ENCODE data around the gene SLIT1. TPM values are rescaled to one million over a fixed set of nuclear protein-coding genes. Genes with fewer than 3 reads are reported as not detected.

SLIT1 gene
- total RNA-seq, 4 donors from 2014 or later: 0.28 to 1.7 TPM; not detected in 2

- H3K4me1 ChIP-seq: no peaks in the 10 kb centered on the region
- H3K9me3 ChIP-seq: no peaks in the 10 kb centered on the region
- TF ChIP-seq POLR2A (IDR thresholded peaks at IDR 0.05) (no peak), CTCF (IDR thresholded peaks at IDR 0.05) (no peak)
- H3K27me3 ChIP-seq: no peaks in the 10 kb centered on the region
- H3K36me3 ChIP-seq: peaks cover 0 to 31% (median 0%) of the 10 kb centered on the region in 3 donors
- no peak for DNase-seq
- H3K4me3 ChIP-seq: no peak overlapping the region
- H3K27ac ChIP-seq: no peak overlapping the region
Measured at GRCh38 chr10:96949039-96949683, 236.6 kb downstream of the SLIT1 start.

Other genes starting within 250 kb of the SLIT1 start
- 10 to 100 TPM in 1 of 4 donors, 1 to 10 TPM in 3; 4.9 to 28.9 (median 7.3) TPM for gene ARHGAP19, start 106.7 kb upstream of the SLIT1 start, total RNA-seq
- 1 to 10 TPM; 1.7 to 9.7 (median 6.9) TPM for gene FRAT1, start 133.3 kb upstream of the SLIT1 start, total RNA-seq
- 10 to 100 TPM; 19.0 to 31.7 (median 24.0) TPM for gene FRAT2, start 148.8 kb upstream of the SLIT1 start, total RNA-seq
- gene RRP12, start 215.4 kb upstream of the SLIT1 start, total RNA-seq: 10 to 100 TPM in 3 of 4 donors, 1 to 10 TPM in 1; 9.1 to 42.9 (median 22.5) TPM
- 100 to 1,000 TPM; 118 to 244 (median 166) TPM for gene PGAM1, start 240.2 kb upstream of the SLIT1 start, total RNA-seq